ENCODE measurements around the gene PRDX5.

GRCh38 chr11:64287676-64288352, 30.1 kb upstream of the PRDX5 start:
- TF ChIP-seq CTCF (IDR thresholded peaks at IDR 0.05) (no peak), POLR2A (IDR thresholded peaks at IDR 0.05) (no peak)

Measured in testis (tissue), 2 donors.